HT1080 (cell line): ENCODE results near the gene KNDC1. TPM values are rescaled to one million over a fixed set of nuclear protein-coding genes. Genes with fewer than 3 reads are reported as not detected.
"Not testable (repeated sequence)": the region's sequence is repeated elsewhere in the genome, so short reads cannot be mapped to it uniquely, and the experiment has no call there.

Experiments
- DNase-seq: peaks from one replicate; pipeline ENCODE4 v3.0.0-alpha.2; 2015; ENCODE audit warnings: low read depth
- total RNA-seq: library from RNA; depleted of rRNA; stranded (reverse); fragments of >200 nt; shearing (Covaris generic); gene quantifications from 2 replicates; pipeline ENCODE4 v1.2.3, GENCODE V29; 2014

The KNDC1 gene
- total RNA-seq, 1 experiment from 2014 or later: not detected

DNA sequence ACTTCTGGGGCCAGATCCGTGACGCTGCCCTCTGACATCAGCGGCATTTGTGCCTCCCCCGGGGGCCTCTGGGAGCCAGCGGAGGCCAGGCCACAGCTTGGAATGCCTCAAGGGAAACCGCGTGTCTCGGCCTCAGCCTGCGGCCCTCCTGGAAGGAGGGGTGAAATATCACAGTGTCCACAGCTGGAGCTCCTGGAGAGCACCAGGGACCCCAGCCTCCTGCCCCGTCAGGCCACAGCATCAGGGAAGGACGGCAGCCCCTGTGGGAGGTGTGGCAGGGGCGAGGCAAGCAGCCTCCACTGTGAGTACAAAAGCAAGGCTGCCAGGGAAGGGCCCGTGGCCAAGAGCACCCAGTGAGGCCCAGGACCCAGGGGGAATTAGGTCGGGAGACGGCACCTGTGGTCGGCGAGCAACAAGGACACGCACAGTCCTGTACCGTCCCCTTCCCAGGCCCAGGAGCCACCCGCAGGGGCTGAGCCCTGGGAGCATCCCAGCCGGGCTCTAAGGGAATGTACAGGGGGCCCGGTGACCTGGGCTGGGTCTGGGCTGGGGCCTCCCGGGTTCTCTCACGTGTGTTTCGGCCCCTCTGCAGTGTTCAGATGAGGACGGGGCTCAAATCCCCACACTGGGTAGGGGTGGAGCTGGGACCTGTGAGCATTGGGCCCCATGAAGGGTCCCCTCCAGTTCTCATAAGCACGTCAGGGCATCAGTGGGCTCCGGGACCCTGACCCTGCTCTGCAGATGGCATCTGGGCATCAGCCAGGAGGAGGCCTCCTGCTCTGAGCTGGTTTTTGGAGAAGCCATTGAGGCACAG, 18.7 kb upstream of the KNDC1 start:
- no peak for DNase-seq

DNA sequence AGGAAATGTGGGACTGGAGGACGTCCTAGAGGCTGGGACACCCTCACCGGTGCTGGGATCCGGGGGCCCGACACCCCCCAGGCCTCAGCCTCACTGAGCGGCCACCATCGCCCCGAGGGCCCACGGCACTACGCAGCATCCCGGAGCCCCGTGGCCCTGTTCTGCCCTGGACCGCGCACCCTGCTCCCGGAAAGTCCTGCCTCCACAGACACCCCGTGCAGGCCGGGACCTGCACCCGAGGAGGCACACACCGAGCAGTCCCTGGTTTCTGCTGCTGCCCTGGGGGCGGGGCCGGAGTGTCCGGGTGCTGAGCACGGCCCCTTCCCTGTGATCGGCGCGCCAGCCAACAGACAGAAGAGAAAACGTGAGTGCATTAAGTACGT, 18.1 kb upstream of the KNDC1 start:
- no peak for DNase-seq

DNA sequence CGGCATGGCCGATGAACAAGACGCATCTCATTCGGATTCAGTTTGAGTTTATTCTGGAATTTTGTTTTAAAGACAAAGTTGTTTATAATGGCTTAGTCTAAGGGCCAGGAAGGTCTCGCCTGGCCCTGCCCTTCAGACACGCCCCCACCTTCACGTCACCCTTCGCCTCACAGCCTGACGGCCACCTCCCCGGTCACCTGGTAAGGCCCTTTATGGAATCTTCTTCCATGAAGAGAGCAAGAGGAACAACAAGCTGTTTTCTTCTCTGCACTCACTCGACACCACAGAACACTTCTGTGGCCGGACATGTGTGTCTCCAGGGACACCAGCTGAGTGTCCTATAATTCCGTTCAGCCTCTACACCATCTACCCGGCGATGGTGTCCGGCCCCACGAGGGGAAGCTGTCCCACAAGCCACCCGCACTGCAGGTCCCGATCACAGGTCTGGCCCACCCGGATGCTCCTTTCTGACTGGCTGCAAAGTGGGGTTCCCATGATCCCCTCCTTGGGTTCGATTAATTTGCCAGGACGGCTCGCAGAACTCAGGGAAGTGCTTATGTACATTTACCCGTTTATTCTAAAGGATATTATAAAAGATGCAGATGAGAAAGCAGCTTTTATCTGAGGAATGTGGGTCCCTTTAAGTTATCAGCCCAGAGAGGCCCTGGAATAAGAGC, 17.4 kb upstream of the KNDC1 start:
- DNase-seq: no peak

DNA sequence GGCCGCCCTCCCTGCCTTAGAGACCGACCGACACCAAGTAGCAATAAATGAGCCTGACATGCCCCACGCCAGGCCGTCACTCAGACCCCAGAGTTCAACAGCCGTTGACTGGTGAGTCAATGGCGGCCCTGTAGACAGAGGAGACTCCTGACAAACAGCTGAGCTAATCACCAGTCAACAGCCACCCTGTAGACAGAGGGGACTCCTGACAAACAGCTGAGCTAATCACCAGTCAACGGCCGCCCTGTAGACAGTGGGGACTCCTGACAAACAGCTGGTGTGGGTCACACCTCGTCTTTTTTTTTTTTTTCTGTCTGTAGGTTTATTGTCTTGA, 16.9 kb upstream of the KNDC1 start:
- DNase-seq: no peak

DNA sequence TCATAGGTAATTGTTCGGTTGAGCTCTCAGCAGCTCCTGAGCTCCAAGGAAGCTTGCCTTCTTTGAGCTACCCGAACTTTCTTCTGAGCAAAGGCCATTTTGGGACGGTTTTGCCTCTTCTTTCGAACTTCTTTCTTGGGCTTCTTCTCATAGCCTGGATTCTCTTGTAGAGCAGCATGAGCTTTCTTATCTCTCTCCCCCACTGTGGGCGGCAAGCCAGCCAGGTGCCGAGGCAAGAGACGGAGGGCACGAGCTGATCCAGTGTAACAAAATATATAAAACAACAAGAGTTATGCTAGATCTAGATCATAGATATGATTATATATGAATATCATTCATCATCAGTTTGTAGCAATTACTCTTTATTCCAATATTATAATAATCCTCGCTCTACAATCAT, 16.5 kb upstream of the KNDC1 start:
- no peak for DNase-seq

DNA sequence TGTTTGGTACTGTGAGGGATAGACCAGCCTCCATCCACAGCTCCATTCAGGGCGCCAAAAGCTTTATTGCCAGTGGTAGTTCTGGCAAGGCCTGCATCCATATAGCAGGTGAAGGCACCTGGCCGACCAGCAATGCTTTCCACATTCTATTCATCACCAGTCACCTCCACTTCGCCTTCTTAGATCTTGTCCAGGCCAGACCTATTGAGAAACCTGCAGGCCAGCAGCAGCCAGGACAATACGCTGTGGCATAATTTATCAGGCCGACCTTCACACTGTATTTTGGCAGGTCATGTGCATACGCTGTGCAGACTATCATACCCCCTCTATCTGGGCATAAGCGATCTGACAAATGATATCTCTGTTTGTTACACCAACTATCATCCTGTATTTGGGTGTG, 15.2 kb upstream of the KNDC1 start:
- DNase-seq: no peak

DNA sequence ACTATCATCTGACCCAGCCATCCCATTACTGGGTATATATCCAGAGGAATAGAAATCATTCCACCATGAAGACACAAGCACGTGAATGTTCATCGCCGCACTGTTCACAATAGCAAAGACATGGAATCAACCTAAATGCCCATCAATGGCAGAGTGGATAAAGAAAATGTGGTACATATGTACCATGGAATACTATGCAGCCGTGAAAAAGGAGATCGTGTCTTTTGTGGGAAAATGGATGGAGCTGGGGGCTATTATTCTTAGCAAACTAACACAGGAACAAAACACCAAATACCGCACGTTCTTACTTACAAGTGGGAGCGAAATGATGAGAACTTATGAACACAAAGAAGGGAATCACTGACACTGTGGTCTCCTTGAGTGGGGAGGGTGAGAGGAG, 9.8 kb upstream of the KNDC1 start:
- DNase-seq: no peak

DNA sequence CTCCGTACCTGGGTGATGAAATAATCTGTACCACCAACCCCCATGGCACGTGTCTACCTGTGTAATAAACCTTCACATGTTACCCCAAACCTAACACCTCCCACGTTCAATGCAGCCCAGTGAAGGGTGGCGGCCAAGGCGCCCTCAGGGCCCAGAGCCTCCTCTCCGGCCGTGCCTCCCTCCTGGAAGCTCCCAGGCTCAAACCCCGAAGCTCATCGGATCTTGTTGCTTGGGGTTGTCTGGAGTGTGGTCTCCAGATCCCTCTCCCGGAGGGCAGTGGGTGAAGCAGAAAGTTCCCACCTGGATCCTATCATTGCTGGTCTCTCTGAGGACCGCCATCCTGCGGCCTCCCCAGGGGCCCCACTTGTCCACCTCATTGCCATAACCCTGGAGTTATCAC, 9.4 kb upstream of the KNDC1 start:
- DNase-seq: no peak

DNA sequence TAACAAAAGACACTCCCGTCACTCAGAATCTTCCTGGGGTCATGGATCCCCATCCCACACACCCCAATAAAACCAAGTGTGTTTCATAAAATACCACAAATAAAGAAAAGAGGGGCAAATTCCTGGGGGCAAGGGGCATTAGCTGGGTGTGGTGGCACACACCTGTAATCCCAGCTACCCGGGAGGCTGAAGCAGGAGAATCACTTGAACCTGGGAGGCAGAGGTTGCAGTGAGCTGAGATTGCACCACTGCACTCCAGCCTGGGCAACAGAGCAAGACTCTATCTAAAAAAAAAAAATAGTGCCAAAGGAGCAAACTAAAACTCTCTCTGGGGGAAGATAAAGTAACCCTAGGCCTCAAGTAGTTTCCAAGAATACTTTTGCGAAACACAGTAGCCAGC, 8.9 kb upstream of the KNDC1 start:
- DNase-seq: not testable (repeated sequence)

DNA sequence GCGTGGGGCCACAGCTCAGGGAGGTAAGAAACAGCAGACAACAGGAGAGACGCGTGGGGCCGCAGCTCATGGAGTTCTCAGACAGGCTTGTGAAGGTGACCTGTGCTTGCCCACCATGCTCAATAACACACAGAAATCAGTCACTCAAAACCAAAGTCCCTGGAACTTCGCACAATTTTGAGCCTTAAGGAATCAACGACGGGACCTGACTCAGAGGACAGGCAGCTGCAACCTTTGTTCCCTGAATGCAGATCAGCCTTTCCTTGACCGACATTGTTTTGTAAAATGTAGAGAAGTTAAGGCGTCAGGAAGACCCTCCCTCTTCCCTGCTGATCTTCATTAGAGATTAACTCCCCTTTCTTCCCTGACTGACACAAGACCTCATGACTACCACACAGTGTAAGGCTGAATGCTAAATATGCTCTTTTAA, 8.5 kb upstream of the KNDC1 start:
- no peak for DNase-seq

DNA sequence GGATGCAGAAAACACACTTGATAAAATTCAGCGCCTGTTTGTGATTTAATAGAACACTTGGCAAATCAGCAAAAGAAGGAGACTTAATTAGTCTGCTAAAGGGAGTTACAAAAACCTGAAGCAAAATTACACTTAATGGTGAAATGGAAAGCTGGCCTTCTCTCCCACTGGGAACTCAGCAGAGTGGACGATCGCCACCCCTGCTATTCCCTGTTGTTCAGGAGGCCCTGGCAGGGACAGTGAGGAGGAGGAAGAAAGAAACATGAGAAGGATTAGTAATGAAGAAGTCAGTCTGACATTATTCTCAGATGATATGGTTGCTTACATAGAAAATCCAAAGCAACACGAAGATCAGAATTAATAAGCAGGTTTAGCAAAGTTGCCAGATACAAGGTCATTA, 5.6 kb upstream of the KNDC1 start:
- no peak for DNase-seq

DNA sequence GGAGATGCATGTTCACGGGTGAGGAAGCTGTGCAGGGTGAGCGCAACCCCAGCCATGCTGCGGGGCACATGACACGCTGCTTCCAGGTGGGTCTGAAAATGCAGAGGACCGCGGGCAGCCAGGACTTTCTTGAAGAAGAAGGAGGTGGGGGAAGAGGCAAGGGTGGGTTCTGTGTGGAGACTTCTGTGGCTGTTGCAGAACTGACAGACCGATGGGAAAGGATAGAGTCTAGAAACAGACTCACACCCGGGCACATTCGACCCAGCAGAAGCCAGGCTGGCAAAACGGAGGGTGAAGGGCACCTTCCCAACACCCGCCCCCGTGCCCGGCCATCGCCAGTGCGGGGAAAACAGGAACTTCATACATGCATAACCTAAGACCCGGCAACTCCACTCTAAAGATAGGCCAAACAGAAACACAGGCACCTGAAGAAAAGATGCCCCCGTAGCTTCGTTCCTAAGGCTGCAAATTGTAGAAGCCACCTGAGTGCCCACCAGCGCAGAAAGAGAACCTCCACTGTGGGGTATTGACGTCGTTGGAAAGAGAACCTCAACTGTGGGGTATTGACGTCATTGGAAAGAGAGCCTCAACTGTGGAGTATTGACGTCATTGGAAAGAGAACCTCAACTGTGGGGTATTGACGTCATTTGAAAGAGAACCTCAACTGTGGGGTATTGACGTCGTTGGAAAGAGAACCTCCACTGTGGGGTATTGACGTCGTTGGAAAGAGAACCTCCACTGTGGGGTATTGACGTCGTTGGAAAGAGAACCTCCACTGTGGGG, 4.8 kb upstream of the KNDC1 start:
- no peak for DNase-seq

DNA sequence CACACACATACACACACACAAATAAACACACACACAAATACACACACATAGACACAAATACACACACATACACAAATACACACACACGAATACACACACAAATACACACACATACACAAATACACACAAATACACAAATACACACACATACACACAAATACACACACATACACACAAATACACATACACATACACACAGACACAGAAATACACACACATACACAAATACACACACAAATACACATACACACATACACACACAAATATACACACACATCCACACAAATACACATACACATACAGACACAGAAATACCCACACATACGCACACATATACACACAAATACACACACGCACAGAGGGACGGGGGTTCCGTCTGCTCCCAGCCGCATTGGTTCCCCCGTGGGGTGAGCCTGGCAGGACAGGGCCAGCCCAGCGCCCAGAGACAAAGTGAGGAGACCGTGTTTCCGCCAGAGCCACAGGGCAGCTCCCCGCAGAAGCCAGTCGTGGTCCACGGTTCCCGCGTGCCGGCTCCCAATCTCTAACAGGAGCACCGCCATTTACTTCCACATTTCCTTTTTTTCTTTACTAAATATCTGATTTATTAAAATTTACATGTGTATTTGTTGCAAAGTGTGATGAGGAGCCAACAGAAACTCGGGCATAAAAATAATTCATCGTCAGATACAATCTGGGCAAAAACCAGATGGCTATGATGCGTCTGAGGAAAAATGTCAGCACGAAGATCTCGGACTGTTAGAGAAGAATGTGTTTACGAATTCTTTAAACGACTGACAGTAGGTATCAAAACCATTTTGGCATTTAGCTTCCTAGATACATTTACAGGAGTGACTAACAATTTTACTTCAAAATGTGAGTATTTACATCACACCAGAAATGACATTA, 3.1 kb upstream of the KNDC1 start:
- no peak for DNase-seq

DNA sequence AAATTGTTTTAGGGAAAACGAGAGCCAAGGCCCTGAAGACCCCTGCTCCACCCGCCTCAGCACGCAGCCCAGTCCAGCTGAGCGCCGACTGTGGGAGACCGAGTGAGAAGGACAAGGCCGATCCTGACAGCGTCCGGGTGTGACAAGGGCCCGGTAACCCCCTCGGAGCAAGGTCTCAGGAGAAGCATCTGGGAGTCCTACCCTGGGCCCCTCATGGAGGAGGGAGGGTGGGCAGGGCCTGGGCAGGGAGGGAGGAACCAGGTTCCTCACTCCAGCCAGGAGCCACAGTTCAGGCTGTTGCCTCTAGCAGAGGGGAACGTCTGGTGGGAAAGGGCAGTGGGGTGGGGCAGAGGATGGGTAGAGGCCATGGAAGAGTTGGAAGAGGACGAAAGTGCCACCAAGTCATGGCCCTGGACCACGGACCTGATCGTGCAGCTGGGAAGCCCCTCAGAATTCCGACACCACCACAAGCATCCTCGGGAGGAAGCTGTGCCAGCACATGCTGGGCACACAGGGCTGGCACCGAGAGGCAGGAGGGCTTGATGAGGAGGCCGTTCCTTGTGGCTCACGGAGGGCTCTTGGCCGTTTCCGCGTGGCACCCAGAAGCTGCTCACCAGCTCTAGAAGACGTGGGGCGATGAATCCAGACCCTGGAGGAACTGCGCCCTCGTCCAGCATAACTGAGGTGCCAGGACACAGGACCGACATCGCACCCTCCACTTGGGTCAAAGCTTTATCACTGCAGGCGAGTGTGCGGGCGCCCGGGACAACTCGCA, 2.2 kb upstream of the KNDC1 start:
- no peak for DNase-seq

DNA sequence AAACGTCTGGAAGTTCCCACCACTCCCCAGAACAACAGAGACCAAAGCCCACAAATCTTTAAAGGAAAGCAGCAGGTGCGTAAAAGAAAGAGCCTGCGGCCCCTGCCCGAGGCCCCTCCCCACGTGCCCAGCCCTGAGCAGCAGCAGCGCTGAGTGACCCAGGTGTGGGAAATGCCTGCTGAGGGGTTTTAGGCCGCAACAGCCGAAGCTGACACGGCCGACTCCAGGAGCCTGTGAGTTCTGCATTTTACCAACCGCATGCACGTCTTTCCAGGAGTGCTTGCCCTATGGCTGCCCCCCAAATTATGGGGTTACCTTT, 1.6 kb upstream of the KNDC1 start:
- DNase-seq: no peak

DNA sequence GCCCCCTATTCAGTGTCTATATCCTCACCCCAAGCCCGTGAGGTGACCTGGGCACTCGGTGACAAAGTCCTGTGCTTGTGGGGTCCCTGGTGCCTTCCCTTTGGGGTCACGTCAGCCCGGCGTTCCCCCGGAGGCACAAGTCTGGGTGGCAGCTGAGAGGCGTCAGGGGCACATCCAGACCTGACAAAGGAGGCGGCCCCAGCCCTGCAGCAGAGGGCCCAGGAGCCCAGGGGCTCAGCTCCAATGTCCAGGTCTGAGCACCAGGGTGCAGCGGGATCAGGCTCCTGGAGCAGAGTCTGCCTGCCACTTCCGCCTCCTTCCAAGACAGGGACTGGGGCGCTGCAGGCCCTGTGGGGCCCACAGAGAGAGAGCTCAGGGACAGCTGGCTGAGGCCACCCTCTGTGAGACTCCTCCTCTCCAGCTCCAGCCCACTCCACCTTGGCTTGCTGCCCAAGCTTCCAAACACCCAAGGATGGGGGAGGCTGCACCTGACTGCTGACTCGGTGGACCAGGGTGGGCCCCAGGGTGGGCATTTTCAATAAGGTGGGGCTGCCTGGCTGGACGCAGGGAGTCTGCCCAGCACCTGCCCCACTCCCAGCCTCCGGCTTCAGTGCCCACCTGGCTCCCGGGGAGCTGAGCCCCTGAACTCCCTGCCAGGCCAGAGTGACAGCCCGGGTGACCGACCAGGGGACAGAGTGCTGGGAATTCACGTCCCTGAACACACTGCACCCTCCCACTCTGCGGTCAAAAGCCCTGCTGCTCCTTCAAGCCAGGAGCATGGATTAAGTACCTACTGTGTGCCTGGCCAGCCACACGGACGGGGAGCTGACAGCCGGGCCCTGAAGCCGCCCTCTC, 1.0 kb upstream of the KNDC1 start:
- DNase-seq: no peak

DNA sequence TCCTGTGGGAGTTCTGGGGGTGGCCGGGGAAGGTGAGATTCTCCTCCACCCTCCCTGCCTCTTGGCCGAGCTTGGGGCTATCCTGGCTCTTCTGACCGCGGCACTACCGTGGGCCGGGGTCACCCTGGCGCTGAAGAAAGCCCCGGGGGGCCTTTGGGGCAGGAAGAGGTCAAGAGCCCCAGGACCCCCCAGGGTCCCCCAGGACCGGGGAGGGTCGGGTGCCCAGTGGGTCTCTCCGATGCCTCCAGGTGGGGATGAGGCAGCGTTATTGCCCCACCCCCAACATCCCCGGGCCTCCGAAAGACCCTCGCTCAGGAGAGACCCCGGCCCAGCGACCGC, 439 bp upstream of the KNDC1 start:
- DNase-seq: no peak

DNA sequence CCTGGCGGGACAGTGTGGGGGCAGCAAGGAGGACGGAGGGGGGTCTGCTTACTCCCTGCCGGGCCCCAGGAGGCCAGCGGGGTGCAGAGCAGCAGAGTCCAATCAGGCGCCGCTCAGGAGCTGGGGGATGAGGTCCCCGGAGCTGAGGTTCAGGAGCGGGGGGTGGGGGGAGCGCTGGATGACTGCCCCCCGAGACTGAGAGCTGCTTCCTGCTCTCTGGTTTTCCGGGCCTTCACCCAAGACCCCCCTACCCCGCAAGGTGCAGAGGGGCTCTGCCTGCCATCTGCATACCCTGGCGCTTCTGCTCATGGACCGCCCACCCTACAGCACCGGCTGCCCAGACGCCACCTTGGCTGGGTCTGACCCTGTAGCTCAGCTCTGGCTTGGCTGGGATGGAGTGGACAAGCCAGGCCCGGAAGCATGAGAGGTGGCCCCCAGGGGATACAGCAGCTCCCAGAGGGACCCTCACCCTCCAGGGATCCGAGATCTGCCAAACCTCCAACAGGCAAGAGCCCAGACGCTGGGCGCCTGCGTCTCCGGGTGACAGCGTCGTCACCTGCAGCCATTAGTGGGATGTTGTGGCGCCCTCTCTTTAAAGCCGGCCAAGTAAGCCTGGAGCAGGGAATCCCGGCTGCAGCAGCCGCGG, 930 bp downstream of the KNDC1 start:
- DNase-seq: no peak

DNA sequence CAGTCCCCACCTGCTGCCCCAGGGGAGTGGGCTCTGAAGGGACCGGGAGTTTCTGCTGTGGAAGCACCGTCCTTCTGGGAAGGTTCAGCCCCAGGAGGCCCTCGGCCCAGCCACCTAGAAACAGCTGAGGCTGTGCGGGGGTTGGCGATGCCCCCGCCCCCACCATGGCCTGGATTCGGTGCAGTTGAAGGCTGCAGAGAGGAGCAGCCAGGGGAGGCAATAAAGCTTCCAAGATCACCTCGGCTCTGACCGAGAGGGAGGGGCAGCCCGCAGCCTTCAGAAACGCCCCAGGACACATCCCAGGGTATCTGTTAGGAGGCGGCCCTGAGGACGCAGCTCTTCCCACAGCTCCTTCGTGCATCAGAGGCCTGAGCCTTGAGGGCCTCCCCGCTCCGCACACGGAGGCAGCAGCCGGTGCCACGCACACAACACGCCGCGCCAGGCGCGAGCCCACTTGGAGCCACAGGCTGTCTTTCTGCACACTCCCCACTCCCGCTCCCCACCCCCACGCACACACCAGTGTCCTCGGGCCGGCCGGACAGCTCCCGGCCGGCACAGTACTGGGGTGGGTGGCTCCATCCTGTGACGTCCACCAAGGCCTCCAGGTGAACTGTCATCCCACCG, 1.6 kb downstream of the KNDC1 start:
- no peak for DNase-seq
